GM12873 (cell line): Measurements from ENCODE around the gene TP53INP2.

ENCODE experiments used
- CTCF ChIP-seq: IDR thresholded peaks from 2 replicates; pipeline ENCODE4 v1.5.1; 2012; ENCODE audit warnings: low read depth, mild to moderate bottlenecking, moderate library complexity, low read length, control low read depth; ENCODE audit not compliant: insufficient read depth; ENCODE audit errors: missing control alignments

The TP53INP2 gene

GRCh38 chr20:34676642-34677373 is 27.3 kb upstream of the TP53INP2 start, which contains the start of gene PIGU:
Gene PIGU, minus strand, starts transcription at chr20:34677092. Its CDS starts 7 bp downstream, at chr20:34677085.
- TF ChIP-seq CTCF = peak; percentile 20

DNA sequence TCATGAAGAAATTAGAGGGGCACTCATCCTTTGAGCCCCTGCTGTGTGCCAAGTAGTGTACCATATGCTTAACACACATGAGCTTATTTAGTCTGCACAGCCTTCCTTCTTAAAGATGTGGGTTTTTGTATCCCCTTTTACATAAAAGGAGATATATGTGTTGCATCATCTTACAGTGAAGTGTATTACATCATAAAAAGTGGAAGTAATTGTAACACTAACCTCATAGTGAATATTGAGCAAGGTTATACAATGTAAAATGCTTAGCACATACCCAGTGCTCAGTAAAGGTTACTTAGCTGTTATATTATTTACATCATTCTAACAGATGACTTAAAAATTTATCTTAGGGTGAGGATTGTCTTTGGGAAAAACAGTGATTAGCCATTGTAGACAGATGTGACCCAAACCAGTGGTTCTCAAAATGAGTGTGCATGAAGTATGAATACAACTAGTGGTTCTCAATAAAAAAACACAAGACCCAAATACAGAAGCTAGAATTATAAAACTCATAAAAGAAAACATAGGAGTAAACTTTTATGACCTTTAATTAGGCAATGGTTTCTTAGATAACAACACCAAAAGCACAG is 23.5 kb upstream of the TP53INP2 start:
- TF ChIP-seq CTCF = no peak

- no peak for TF ChIP-seq CTCF
Measured at GRCh38 chr20:34683667-34684066, 20.5 kb upstream of the TP53INP2 start.

DNA sequence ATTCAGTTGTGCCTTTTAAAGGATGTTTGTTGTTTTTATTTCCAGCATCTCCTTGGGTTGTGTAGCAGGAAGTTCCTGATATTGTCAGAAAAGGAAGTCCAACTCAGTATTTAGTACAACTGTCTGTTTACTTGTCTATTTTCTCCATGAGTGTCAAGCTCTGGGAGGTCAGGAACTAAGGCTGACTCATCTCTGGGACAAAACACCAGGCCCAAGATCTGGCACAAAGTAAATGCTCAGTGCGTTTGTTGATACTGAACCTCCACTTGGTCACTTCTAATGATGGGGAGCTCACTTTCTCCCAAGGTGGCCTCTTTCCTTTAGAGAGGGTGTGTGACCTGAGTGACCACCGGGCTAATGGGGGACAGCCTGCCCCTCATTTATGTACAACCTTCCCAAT is 14.7 kb upstream of the TP53INP2 start:
- no peak for TF ChIP-seq CTCF

- TF ChIP-seq CTCF = no peak
Measured at GRCh38 chr20:34691838-34692237, 12.3 kb upstream of the TP53INP2 start.

GRCh38 chr20:34693414-34693813 is 10.7 kb upstream of the TP53INP2 start:
- TF ChIP-seq CTCF = no peak

DNA sequence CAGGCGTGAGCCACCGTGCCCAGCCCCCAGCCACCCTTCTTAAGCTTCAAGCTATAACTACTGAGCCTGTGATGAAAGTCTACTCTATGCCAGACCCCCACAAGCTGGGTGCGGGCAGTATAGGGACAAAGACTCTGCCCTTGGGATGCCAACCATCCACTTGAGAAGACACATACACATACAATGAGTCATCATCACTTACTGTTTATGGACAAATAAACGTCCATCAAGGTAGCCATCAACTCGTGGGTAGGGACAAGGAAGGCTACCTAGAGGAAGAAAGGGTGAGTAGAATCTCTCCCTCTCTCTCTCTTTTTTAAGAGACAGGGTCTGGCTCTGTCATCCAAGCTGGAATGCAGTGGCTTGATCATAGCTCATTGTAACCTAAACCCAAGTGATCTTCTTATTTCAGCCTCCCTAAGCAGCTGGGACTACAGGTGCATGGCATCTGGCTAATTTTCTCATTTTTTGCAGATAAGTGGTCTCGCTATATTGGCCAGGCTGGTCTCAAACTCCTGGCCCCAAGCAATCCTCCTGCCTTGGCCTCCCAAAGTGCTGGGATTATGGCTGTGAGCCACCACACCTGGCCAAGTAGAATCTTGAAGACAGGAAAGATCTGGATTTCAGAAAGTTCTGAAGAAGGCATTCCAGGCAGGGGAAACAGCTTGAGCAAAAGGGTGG is 2.6 kb upstream of the TP53INP2 start:
- no peak for TF ChIP-seq CTCF
